HCT116 (cell line): ENCODE data around the gene CRIP2. TPM values are rescaled to one million over a fixed set of nuclear protein-coding genes. Genes with fewer than 3 reads are reported as not detected.

Experiments used
- ATAC-seq: fragments of 200-7000 bp; cut with Tn5 transposase; 2 replicates; pipeline ENCODE4 v1.9.1; 2020; ENCODE audit warnings: mild to moderate bottlenecking, moderate library complexity
- BruUV-seq: library from RNA; stranded (reverse); fragments of 400-500 nt; replicated peaks from 2 replicates; lab custom pipeline; 2021; lab: Mats Ljungman, UMichigan
- CTCF ChIA-PET: fragments of 300-600 bp; sonication (Branson Sonifier 250); formaldehyde crosslinking; loops from one replicate; lab custom pipeline; 2021; ENCODE audit warnings: antibody characterized with exemption; lab: Charles Lee
- POLR2A ChIA-PET: fragments of 300-600, 350-600 bp; sonication (Branson Sonifier 250); formaldehyde crosslinking; loops from one replicate; lab custom pipeline; 2021; ENCODE audit warnings: antibody characterized with exemption; lab: Charles Lee
- RAD21 ChIA-PET, 2 experiments: fragments of 300-600 bp; sonication (Branson Sonifier 250); formaldehyde crosslinking; loops; one replicate each; lab custom pipeline; 2023; ENCODE audit warnings: low total read pairs in 2 of 2; ENCODE audit not compliant: uncharacterized antibody in 2 of 2, unreplicated experiment in 2 of 2, low non-redundant PET in 1 of 2; lab: Charles Lee
- DNase-seq: peaks from one replicate; pipeline ENCODE4 v3.0.0-alpha.2; 2010; ENCODE audit warnings: low read depth, low spot score
- H2AFZ ChIP-seq: fragments of 200-600 bp; shearing (Covaris generic), sonication (generic); 2 replicates; pipeline ENCODE4 v1.6.1; 2017; ENCODE audit warnings: low read depth, mixed run types, mixed read lengths, antibody characterized with exemption, low read length; ENCODE audit not compliant: poor library complexity, severe bottlenecking
- H3K27ac ChIP-seq: 2 replicates; pipeline ENCODE4 v1.5.1; 2012; ENCODE audit warnings: low read depth, low read length
- H3K27me3 ChIP-seq: fragments of 200-600 bp; sonication (generic); 2 replicates; pipeline ENCODE4 v1.6.1; 2016; ENCODE audit warnings: mixed run types, low read length, mixed read lengths; ENCODE audit not compliant: insufficient read depth
- H3K36me3 ChIP-seq, 2 experiments: fragments of 200-500 bp in 1 of 2; fragments of 200-600 bp in 1 of 2; sonication (Bioruptor generic) in 1 of 2; sonication (generic) in 1 of 2; 2 replicates each; pipeline versions ENCODE4 v1.5.1 to v1.6.1; 2014 to 2016; ENCODE audit warnings: low read length in 2 of 2, inconsistent platforms in 1 of 2, mixed read lengths in 1 of 2, mixed run types in 1 of 2; ENCODE audit not compliant: insufficient read depth in 2 of 2, control insufficient read depth in 1 of 2
- H3K4me1 ChIP-seq, 2 experiments: fragments of 200-600 bp in 1 of 2; sonication (generic) in 1 of 2; 2 replicates each; pipeline versions ENCODE4 v1.5.1 to v1.6.1; 2012 to 2017; ENCODE audit warnings: low read length in 2 of 2, inconsistent platforms in 1 of 2, mild to moderate bottlenecking in 1 of 2, mixed read lengths in 1 of 2, mixed run types in 1 of 2, moderate library complexity in 1 of 2; ENCODE audit not compliant: insufficient read depth in 2 of 2, control insufficient read depth in 1 of 2
- H3K4me2 ChIP-seq: fragments of 200-600 bp; sonication (generic); 2 replicates; pipeline ENCODE4 v1.6.1; 2017; ENCODE audit warnings: mixed run types, low read length, mixed read lengths
- H3K4me3 ChIP-seq, 2 experiments: fragments of 200-600 bp in 1 of 2; sonication (generic) in 1 of 2; replicated peaks in 1 of 2; 2 replicates each; pipeline ENCODE4 v1.5.1; 2011 to 2016; ENCODE audit warnings: low read length in 2 of 2, control low read depth in 1 of 2, low read depth in 1 of 2, mild to moderate bottlenecking in 1 of 2, mixed read lengths in 1 of 2, mixed run types in 1 of 2
- H3K79me2 ChIP-seq: fragments of 200-600 bp; sonication (generic); 2 replicates; pipeline ENCODE4 v1.6.1; 2017; ENCODE audit warnings: mild to moderate bottlenecking, mixed run types, low read length, moderate library complexity, mixed read lengths; ENCODE audit not compliant: insufficient read depth
- H3K9ac ChIP-seq: fragments of 200-600 bp; sonication (generic); 2 replicates; pipeline ENCODE4 v1.6.1; 2016; ENCODE audit warnings: low read length, mixed read lengths
- H3K9me2 ChIP-seq: fragments of 200-600 bp; sonication (generic), shearing (Covaris generic); 2 replicates; pipeline ENCODE4 v1.6.1; 2017; ENCODE audit warnings: mixed run types, mild to moderate bottlenecking, moderate library complexity; ENCODE audit not compliant: insufficient read depth
- H3K9me3 ChIP-seq, 2 experiments: fragments of 200-500 bp in 1 of 2; fragments of 200-600 bp in 1 of 2; sonication (Bioruptor generic) in 1 of 2; sonication (generic) in 1 of 2; 2 replicates each; pipeline ENCODE4 v1.6.1; 2014 to 2017; ENCODE audit warnings: low read length in 2 of 2, mixed read lengths in 2 of 2, inconsistent platforms in 1 of 2, low read depth in 1 of 2, mild to moderate bottlenecking in 1 of 2, mixed run types in 1 of 2, moderate library complexity in 1 of 2; ENCODE audit not compliant: control insufficient read depth in 1 of 2, insufficient read depth in 1 of 2
- H4K20me1 ChIP-seq: fragments of 200-600 bp; sonication (generic), shearing (Covaris generic); 2 replicates; pipeline ENCODE4 v1.6.1; 2017; ENCODE audit warnings: mixed run types, mild to moderate bottlenecking, moderate library complexity; ENCODE audit not compliant: insufficient read depth
- CBX3 ChIP-seq: IDR thresholded peaks from 2 replicates; pipeline ENCODE4 v1.6.1; 2012; ENCODE audit warnings: low read depth
- CEBPB ChIP-seq: IDR thresholded peaks from 2 replicates; pipeline ENCODE4 v1.6.1; 2012; ENCODE audit warnings: low read depth
- EGR1 ChIP-seq: IDR thresholded peaks from 2 replicates; pipeline ENCODE4 v1.6.1; 2012; ENCODE audit warnings: low read depth
- EZH2phosphoT487 ChIP-seq: fragments of 200-600 bp; IDR thresholded peaks from 2 replicates; pipeline ENCODE4 v1.6.1; 2018; ENCODE audit warnings: antibody characterized with exemption, borderline replicate concordance
- FOSL1 ChIP-seq: IDR thresholded peaks from 2 replicates; pipeline ENCODE4 v1.6.1; 2012; ENCODE audit warnings: low read depth
- JUND ChIP-seq: IDR thresholded peaks from 2 replicates; pipeline ENCODE4 v1.6.1; 2012
- POLR2A ChIP-seq: IDR thresholded peaks from 2 replicates; pipeline ENCODE4 v1.7.0; 2011; ENCODE audit warnings: borderline replicate concordance; ENCODE audit not compliant: insufficient read depth, insufficient read length; ENCODE audit errors: extremely low read depth
- RAD21 ChIP-seq: IDR thresholded peaks from 2 replicates; pipeline ENCODE4 v1.6.1; 2012; ENCODE audit warnings: low read depth, mild to moderate bottlenecking
- SRF ChIP-seq: IDR thresholded peaks from 2 replicates; pipeline ENCODE4 v1.6.1; 2012; ENCODE audit warnings: low read depth
- TCF7L2 ChIP-seq: IDR thresholded peaks from 2 replicates; pipeline ENCODE4 v1.7.0; 2011; ENCODE audit warnings: borderline replicate concordance, inconsistent platforms; ENCODE audit not compliant: insufficient read depth, insufficient read length; ENCODE audit errors: extremely low read depth
- ZFX ChIP-seq: fragments of 450-650 bp; IDR thresholded peaks from 2 replicates; pipeline ENCODE4 v1.6.1; 2017
- ZNF274 ChIP-seq: fragments of 200-500 bp; sonication (Bioruptor generic); IDR thresholded peaks from 2 replicates; pipeline ENCODE4 v1.6.1; 2014; ENCODE audit warnings: mild to moderate bottlenecking, low read depth, low read length, inconsistent platforms
- intact Hi-C: fragments of 100-400 bp; cut with micrococcal nuclease; formaldehyde crosslinking; loops from 2 replicates; pipeline ENCODE4 v1.10.0; 2022
- total RNA-seq: library from RNA; stranded (reverse); gene quantifications from one replicate; pipeline ENCODE4 v1.2.1, GENCODE V29; 2021; ENCODE audit not compliant: unreplicated experiment
- TF ChIP-seq, protein P1 (sequence below): IDR thresholded peaks from 2 replicates; pipeline ENCODE4 v1.6.1; 2012
- TF ChIP-seq, protein P2 (sequence below), 3 experiments: fragments of 200-600 bp in 1 of 3; sonication (generic) in 1 of 3; IDR thresholded peaks in 2 of 3; conservative IDR thresholded peaks in 1 of 3; 2 replicates each; pipeline ENCODE4 v1.5.1; 2012 to 2017; ENCODE audit warnings: low read depth in 2 of 3, low read length in 2 of 3, antibody characterized with exemption in 1 of 3, borderline replicate concordance in 1 of 3, control low read depth in 1 of 3, mild to moderate bottlenecking in 1 of 3, mixed read lengths in 1 of 3, mixed run types in 1 of 3, moderate library complexity in 1 of 3; ENCODE audit not compliant: insufficient read depth in 1 of 3
- TF ChIP-seq, protein P3 (sequence below): IDR thresholded peaks from 2 replicates; pipeline ENCODE4 v1.6.1; 2012
- TF ChIP-seq, protein P4 (sequence below): IDR thresholded peaks from 2 replicates; pipeline ENCODE4 v1.6.1; 2011; ENCODE audit warnings: mild to moderate bottlenecking, low read length, moderate library complexity; ENCODE audit not compliant: insufficient replicate concordance; ENCODE audit errors: extremely low read depth

CRIP2 gene
- total RNA-seq, 1 experiment from 2014 or later = 31.1 TPM

DNA sequence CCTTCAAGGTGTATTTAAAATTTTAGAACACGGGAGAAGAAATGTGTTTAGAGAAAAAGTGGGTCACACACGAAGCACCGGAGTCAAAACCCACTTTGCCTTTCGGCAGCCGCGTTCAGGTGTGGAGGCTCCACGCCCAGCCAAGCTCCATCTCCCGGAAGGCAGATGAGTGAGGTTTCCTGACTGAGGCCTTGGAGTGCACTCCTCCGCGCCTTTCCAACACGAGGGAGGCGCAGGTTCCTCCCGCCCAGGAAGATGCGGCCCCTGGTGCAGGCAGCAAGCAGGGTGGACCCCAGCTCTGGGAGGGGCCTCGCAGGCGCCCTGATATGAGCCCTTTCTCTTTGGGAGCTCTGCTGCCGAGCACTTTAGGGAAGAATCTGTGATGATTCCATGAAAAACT is 32.5 kb upstream of the CRIP2 start:
- H3K79me2 ChIP-seq = peaks cover 40% of the 10 kb centered on the region
- H3K4me3 ChIP-seq = no peak overlapping the region
- DNase-seq = no peak
- H3K9ac ChIP-seq = no peak overlapping the region
- no peak overlapping the region for H2AFZ ChIP-seq
- CTCF ChIA-PET = no interaction called here
- no peaks in the 10 kb centered on the region for H3K9me3 ChIP-seq
- H3K9me2 ChIP-seq = no peaks in the 10 kb centered on the region
- H3K4me1 ChIP-seq = no peaks in the 10 kb centered on the region
- TSS peak; percentile 29 for BruUV-seq
- no peaks in the 10 kb centered on the region for H4K20me1 ChIP-seq
- ATAC-seq = no peak
- no peaks in the 10 kb centered on the region for H3K27me3 ChIP-seq
- H3K36me3 ChIP-seq = peaks cover 6 to 7% of the 10 kb centered on the region in 2 experiments; a peak in 2 of 4 replicates
- no peak overlapping the region for H3K4me2 ChIP-seq
- RAD21 ChIA-PET = no interaction called here
- intact Hi-C loops = no loop called here
- POLR2A ChIA-PET = no interaction called here
- TF ChIP-seq ZFX (no peak), CBX3 (no peak), EGR1 (no peak), ZNF274 (no peak), SRF (no peak), POLR2A (no peak), CEBPB (no peak), FOSL1 (no peak), RAD21 (no peak), EZH2phosphoT487 (no peak), JUND (no peak), TCF7L2 (no peak)
- TF ChIP-seq, protein P1, sequence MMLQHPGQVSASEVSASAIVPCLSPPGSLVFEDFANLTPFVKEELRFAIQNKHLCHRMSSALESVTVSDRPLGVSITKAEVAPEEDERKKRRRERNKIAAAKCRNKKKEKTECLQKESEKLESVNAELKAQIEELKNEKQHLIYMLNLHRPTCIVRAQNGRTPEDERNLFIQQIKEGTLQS = no peak
- TF ChIP-seq, protein P2, sequence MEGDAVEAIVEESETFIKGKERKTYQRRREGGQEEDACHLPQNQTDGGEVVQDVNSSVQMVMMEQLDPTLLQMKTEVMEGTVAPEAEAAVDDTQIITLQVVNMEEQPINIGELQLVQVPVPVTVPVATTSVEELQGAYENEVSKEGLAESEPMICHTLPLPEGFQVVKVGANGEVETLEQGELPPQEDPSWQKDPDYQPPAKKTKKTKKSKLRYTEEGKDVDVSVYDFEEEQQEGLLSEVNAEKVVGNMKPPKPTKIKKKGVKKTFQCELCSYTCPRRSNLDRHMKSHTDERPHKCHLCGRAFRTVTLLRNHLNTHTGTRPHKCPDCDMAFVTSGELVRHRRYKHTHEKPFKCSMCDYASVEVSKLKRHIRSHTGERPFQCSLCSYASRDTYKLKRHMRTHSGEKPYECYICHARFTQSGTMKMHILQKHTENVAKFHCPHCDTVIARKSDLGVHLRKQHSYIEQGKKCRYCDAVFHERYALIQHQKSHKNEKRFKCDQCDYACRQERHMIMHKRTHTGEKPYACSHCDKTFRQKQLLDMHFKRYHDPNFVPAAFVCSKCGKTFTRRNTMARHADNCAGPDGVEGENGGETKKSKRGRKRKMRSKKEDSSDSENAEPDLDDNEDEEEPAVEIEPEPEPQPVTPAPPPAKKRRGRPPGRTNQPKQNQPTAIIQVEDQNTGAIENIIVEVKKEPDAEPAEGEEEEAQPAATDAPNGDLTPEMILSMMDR (IDR thresholded peaks at IDR 0.05 in 2 of 3, conservative IDR thresholded peaks at IDR 0.05 in 1 of 3; ENCODE audit: borderline replicate concordance in 1 of 3, insufficient read depth in 1 of 3, low read depth in 2 of 3, low read length in 2 of 3) = no peak
- TF ChIP-seq, protein P3, sequence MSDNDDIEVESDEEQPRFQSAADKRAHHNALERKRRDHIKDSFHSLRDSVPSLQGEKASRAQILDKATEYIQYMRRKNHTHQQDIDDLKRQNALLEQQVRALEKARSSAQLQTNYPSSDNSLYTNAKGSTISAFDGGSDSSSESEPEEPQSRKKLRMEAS = no peak
- TF ChIP-seq, protein P4, sequence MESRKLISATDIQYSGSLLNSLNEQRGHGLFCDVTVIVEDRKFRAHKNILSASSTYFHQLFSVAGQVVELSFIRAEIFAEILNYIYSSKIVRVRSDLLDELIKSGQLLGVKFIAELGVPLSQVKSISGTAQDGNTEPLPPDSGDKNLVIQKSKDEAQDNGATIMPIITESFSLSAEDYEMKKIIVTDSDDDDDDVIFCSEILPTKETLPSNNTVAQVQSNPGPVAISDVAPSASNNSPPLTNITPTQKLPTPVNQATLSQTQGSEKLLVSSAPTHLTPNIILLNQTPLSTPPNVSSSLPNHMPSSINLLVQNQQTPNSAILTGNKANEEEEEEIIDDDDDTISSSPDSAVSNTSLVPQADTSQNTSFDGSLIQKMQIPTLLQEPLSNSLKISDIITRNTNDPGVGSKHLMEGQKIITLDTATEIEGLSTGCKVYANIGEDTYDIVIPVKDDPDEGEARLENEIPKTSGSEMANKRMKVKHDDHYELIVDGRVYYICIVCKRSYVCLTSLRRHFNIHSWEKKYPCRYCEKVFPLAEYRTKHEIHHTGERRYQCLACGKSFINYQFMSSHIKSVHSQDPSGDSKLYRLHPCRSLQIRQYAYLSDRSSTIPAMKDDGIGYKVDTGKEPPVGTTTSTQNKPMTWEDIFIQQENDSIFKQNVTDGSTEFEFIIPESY = no peak
- no peak overlapping the region for H3K27ac ChIP-seq
